HEK293T (cell line): ENCODE measurements around the gene TEKT5.

ENCODE experiments used
- ELF4 ChIP-seq: fragments of 450-650 bp; IDR thresholded peaks from 2 replicates; pipeline ENCODE4 v1.6.1; 2017; ENCODE audit warnings: antibody characterized with exemption
- FOXK2 ChIP-seq: fragments of 450-650 bp; IDR thresholded peaks from 2 replicates; pipeline ENCODE4 v1.6.1; 2016; ENCODE audit warnings: mild to moderate bottlenecking
- PKNOX1 ChIP-seq: fragments of 450-650 bp; IDR thresholded peaks from 2 replicates; pipeline ENCODE4 v1.6.1; 2016
- SP1 ChIP-seq: fragments of 450-650 bp; IDR thresholded peaks from 2 replicates; pipeline ENCODE4 v1.6.1; 2017
- SUZ12 ChIP-seq: fragments of 450-650 bp; IDR thresholded peaks from 2 replicates; pipeline ENCODE4 v1.6.1; 2016; ENCODE audit warnings: mild to moderate bottlenecking

GRCh38 chr16:10656618-10657017 is 38.1 kb downstream of the TEKT5 start:
- TF ChIP-seq SUZ12: no peak
- TF ChIP-seq PKNOX1: no peak
- no peak for TF ChIP-seq SP1
- TF ChIP-seq FOXK2: no peak
- TF ChIP-seq ELF4: no peak
